Measurements from ENCODE around the gene ARHGAP29. TPM values are rescaled to one million over a fixed set of nuclear protein-coding genes. Genes with fewer than 3 reads are reported as not detected.

The ARHGAP29 gene
- total and polyA plus RNA-seq, 2 of the 8 experiments (the other 6 are each of a cell fraction or from before 2014, with no cell fraction given): 0.57 to 3.2 TPM

DNA sequence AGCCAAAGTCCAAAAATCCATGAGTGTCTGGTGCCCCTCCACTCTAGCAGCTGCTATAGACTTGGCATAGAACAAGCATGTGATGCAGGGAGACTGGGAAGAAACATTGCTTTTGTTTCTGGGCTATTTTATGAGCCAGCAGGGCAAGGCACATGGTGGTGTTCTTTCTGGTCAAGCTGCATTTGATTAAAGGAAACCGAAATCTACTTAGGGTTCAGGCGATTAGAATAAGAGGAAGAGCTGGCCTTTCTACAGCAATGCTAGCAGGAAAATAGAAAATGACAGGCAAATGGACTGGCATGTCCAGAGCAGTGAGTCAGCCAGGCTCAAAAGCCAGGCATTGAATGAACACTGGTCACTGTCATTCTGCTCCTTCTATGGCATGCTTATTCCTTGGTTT, 28.5 kb upstream of the ARHGAP29 start:
- Histone ChIP-seq H3K79me2 (ENCODE audit: control insufficient read depth in 1 of 2, insufficient read depth in 2 of 2, low read length in 2 of 2) (no peaks in the 10 kb centered on the region), H2BK5ac (ENCODE audit: low read depth, low read length) (no peak overlapping the region), H4K91ac (replicated peaks; ENCODE audit: insufficient read length, low read length) (no peak overlapping the region), H3K9me3 (ENCODE audit: insufficient read depth in 2 of 2, low read depth in 1 of 2, low read length in 1 of 2) (no peaks in the 10 kb centered on the region), H3K27ac (ENCODE audit: low read depth, low read length) (no peak overlapping the region), H3K4ac (replicated peaks; ENCODE audit: insufficient read length, low read depth, low read length) (no peak overlapping the region), H2AK5ac (ENCODE audit: low read depth, low read length) (no peak overlapping the region), H4K5ac (ENCODE audit: insufficient read length, low read depth, low read length) (no peak overlapping the region), H3K4me2 (ENCODE audit: insufficient read depth in 1 of 2, low read depth in 2 of 2, low read length in 2 of 2) (no peak overlapping the region), H2BK120ac (replicated peaks; ENCODE audit: low read depth, low read length) (no peak overlapping the region), H3K4me3 (ENCODE audit: extremely low read depth in 1 of 4, insufficient read depth in 2 of 4, low read depth in 3 of 4, low read length in 4 of 4) (no peak overlapping the region), H4K20me1 (replicated peaks in 1 of 2; ENCODE audit: control insufficient read depth in 1 of 2, insufficient read depth in 2 of 2, low read length in 2 of 2) (no peaks in the 10 kb centered on the region), H2BK15ac (ENCODE audit: low read length) (no peak overlapping the region), H3K23ac (ENCODE audit: insufficient read length) (no peak overlapping the region), H3K79me1 (ENCODE audit: low read depth, low read length) (no peaks in the 10 kb centered on the region), H2BK20ac (ENCODE audit: low read length) (no peak overlapping the region), H3K4me1 (replicated peaks in 1 of 4; ENCODE audit: control insufficient read depth in 3 of 4, insufficient read depth in 4 of 4, low read length in 3 of 4) (no peaks in the 10 kb centered on the region), H4K8ac (ENCODE audit: extremely low read depth, insufficient read depth, low read length) (no peak overlapping the region), H3K36me3 (ENCODE audit: control insufficient read depth in 2 of 4, insufficient read depth in 4 of 4, low read length in 3 of 4) (no peaks in the 10 kb centered on the region), H3K27me3 (replicated peaks in 1 of 4; ENCODE audit: control insufficient read depth in 3 of 4, extremely low read depth in 1 of 4, insufficient read depth in 3 of 4, low read length in 3 of 4) (peaks cover 8 to 24% (median 16%) of the 10 kb centered on the region in 4 experiments), H2BK12ac (ENCODE audit: low read depth, low read length) (no peak overlapping the region), H3K9ac (replicated peaks in 1 of 4; ENCODE audit: extremely low read depth in 1 of 4, low read depth in 3 of 4, low read length in 3 of 4) (no peak overlapping the region), H3K18ac (ENCODE audit: extremely low read depth, low read length) (no peak overlapping the region), H2AFZ (ENCODE audit: low read length) (no peak overlapping the region), H3K14ac (ENCODE audit: insufficient read length) (no peak overlapping the region), H3K23me2 (ENCODE audit: low read depth, low read length) (no peaks in the 10 kb centered on the region), H3K56ac (replicated peaks; ENCODE audit: insufficient read length, low read depth, low read length) (no peak overlapping the region)
- no peak for DNase-seq (ENCODE audit: low read depth in 1 of 2, low spot score in 2 of 2)
- POLR2A ChIA-PET (ENCODE audit: partially characterized antibody): no interaction called here
- FAIRE-seq: no peak
- 80% methylated on average over 2 of the region's 2 CpGs; no CpG with 5 or more reads in 1 of the 2 experiments for WGBS, 2 experiments (ENCODE audit: extremely low coverage in 1 of 2, insufficient coverage in 1 of 2, insufficient read length in 1 of 2, insufficient replicate concordance in 2 of 2, low coverage in 1 of 2, low lambda C conversion rate in 2 of 2, missing lambda C conversion rate in 1 of 2)
- CTCF ChIA-PET (ENCODE audit: partially characterized antibody): interaction anchor here (0.6 to 2.0 kb wide), 3 partner anchors 66 to 820 kb away, joined by 3 to 6 read pairs (median 3); no protein-coding TSS in a partner anchor
- no peak for TF ChIP-seq MAFK (IDR thresholded peaks at IDR 0.05; ENCODE audit: low read depth, low read length)
